ENCODE measurements around the gene CREB3L1. TPM values are rescaled to one million over a fixed set of nuclear protein-coding genes. Genes with fewer than 3 reads are reported as not detected.

The CREB3L1 gene
- total and polyA plus RNA-seq, 2 donors (not counting 3 experiments of a cell fraction or from before 2014, with no cell fraction given) = 0.23 to 0.84 TPM

DNA sequence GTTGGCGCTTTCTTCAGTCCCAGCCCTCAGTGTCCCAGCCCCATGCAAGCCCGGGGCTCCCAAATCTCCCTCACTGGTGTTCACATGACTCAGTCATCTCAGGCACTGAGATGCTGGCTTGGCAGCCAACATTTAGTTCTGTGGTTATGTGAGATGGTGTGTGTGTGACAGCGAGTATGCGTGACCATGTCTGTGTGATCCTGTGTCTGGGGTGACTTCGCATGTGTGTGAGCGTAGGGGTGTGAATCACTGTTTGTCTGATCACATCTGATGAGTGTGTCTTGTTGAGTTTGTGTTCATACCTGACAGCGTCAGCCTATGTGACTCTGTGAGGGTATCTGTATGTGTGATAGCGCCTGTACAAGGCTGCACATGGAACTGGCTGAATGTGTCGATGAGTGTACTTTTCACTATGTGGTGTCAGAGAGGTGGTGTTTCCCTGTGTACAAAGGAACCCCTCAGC lies 16.2 kb downstream of the CREB3L1 start:
- Histone ChIP-seq H3K27ac (ENCODE audit: insufficient read depth, low read depth, low read length) (no peak overlapping the region), H3K4me3 (replicated peaks in 1 of 3; ENCODE audit: insufficient read depth in 1 of 3, low read depth in 1 of 3, low read length in 3 of 3) (no peak overlapping the region), H3K9ac (replicated peaks; ENCODE audit: extremely low read depth, insufficient read depth, low read length) (no peak overlapping the region), H3K9me1 (replicated peaks; ENCODE audit: control insufficient read depth, extremely low read depth, insufficient read depth, low read length) (no peaks in the 10 kb centered on the region), H3K4me1 (ENCODE audit: control insufficient read depth, extremely low read depth, insufficient read depth, low read length) (peaks cover 19% of the 10 kb centered on the region), H4K20me1 (replicated peaks; ENCODE audit: control insufficient read depth, extremely low read depth, insufficient read depth, low read length) (no peaks in the 10 kb centered on the region), H3K36me3 (ENCODE audit: control insufficient read depth in 2 of 2, extremely low read depth in 1 of 2, insufficient read depth in 2 of 2, low read length in 2 of 2) (no peaks in the 10 kb centered on the region), H3K27me3 (ENCODE audit: control insufficient read depth in 2 of 2, insufficient read depth in 2 of 2, low read length in 2 of 2) (peaks cover 0 to 5% of the 10 kb centered on the region in 2 experiments), H3K4me2 (ENCODE audit: insufficient read depth, low read length) (no peak overlapping the region), H2AFZ (ENCODE audit: low read depth, low read length) (no peak overlapping the region), H3K9me3 (replicated peaks; ENCODE audit: control insufficient read depth, insufficient read depth, low read length) (no peaks in the 10 kb centered on the region), H3K79me2 (ENCODE audit: control insufficient read depth, insufficient read depth, low read length) (no peaks in the 10 kb centered on the region)
- DNase-seq (ENCODE audit: low read depth, low spot score) (no peak), FAIRE-seq (no peak)
- intact Hi-C loops (cut with micrococcal nuclease) (no loop called here), dilution Hi-C loops (cut with MboI; ENCODE audit: extremely low pct_ligation_motif_present, low sequenced_read_pairs) (no loop called here)
- BruUV-seq (replicated peaks) = no TSS peak
- ChIA-PET CTCF (interaction anchor here (1.0 to 5.1 kb wide), 3 partner anchors 14 to 16 kb away, joined by 3 to 37 read pairs (median 3); partner anchors contain the start of gene CREB3L1), POLR2A (no interaction called here)
- no peak for TF ChIP-seq GATA2 (IDR thresholded peaks at IDR 0.05; ENCODE audit: insufficient read depth, insufficient read length, low read depth, low read length)
- TF ChIP-seq, protein P1, sequence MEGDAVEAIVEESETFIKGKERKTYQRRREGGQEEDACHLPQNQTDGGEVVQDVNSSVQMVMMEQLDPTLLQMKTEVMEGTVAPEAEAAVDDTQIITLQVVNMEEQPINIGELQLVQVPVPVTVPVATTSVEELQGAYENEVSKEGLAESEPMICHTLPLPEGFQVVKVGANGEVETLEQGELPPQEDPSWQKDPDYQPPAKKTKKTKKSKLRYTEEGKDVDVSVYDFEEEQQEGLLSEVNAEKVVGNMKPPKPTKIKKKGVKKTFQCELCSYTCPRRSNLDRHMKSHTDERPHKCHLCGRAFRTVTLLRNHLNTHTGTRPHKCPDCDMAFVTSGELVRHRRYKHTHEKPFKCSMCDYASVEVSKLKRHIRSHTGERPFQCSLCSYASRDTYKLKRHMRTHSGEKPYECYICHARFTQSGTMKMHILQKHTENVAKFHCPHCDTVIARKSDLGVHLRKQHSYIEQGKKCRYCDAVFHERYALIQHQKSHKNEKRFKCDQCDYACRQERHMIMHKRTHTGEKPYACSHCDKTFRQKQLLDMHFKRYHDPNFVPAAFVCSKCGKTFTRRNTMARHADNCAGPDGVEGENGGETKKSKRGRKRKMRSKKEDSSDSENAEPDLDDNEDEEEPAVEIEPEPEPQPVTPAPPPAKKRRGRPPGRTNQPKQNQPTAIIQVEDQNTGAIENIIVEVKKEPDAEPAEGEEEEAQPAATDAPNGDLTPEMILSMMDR (IDR thresholded peaks at IDR 0.05; ENCODE audit: extremely low read depth in 1 of 2, insufficient read depth in 1 of 2, low read depth in 1 of 2, low read length in 2 of 2) = no peak
- TF ChIP-seq FOS (IDR thresholded peaks at IDR 0.05; ENCODE audit: borderline replicate concordance, insufficient read depth, low read length) = no peak
- no peak for TF ChIP-seq JUN (IDR thresholded peaks at IDR 0.05; ENCODE audit: borderline replicate concordance, insufficient read depth, insufficient read length, low read depth)
- TF ChIP-seq, protein P2, sequence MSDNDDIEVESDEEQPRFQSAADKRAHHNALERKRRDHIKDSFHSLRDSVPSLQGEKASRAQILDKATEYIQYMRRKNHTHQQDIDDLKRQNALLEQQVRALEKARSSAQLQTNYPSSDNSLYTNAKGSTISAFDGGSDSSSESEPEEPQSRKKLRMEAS (IDR thresholded peaks at IDR 0.05; ENCODE audit: insufficient read depth, insufficient read length) = no peak
- no peak for TF ChIP-seq EZH2 (IDR thresholded peaks at IDR 0.05; ENCODE audit: borderline replicate concordance, low read depth, low read length, severe bottlenecking)

All from endothelial cell of umbilical vein (primary cell).